GM23248 (cell line): ENCODE measurements around the gene MCEMP1. TPM values are rescaled to one million over a fixed set of nuclear protein-coding genes. Genes with fewer than 3 reads are reported as not detected.

Experiments
- DNase-seq: peaks from one replicate; pipeline ENCODE4 v3.0.0-alpha.2; 2015
- H2AFZ ChIP-seq: fragments of 200-600 bp; sonication (generic); 2 replicates; pipeline ENCODE4 v1.6.1; 2016; ENCODE audit warnings: antibody characterized with exemption
- H3F3A ChIP-seq: fragments of 200-600 bp; sonication (generic); 2 replicates; pipeline ENCODE4 v1.6.1; 2016; ENCODE audit warnings: mild to moderate bottlenecking, antibody characterized with exemption, mixed run types; ENCODE audit not compliant: insufficient read depth
- H3K27ac ChIP-seq: fragments of 200-600 bp; sonication (generic); 2 replicates; pipeline ENCODE4 v1.5.1; 2016; ENCODE audit warnings: mild to moderate bottlenecking
- H3K27me3 ChIP-seq: fragments of 200-600 bp; sonication (generic); replicated peaks from 2 replicates; pipeline ENCODE4 v1.6.1; 2016; ENCODE audit warnings: mild to moderate bottlenecking; ENCODE audit not compliant: insufficient read depth
- H3K36me3 ChIP-seq: fragments of 200-600 bp; sonication (generic); 2 replicates; pipeline ENCODE4 v1.6.1; 2016; ENCODE audit warnings: low read depth, mild to moderate bottlenecking
- H3K4me1 ChIP-seq: fragments of 200-600 bp; sonication (generic); 2 replicates; pipeline ENCODE4 v1.6.1; 2016; ENCODE audit warnings: mild to moderate bottlenecking; ENCODE audit not compliant: insufficient read depth
- H3K4me2 ChIP-seq: fragments of 200-600 bp; sonication (generic); one replicate; pipeline ENCODE4 v1.6.1; 2016; ENCODE audit warnings: mild to moderate bottlenecking; ENCODE audit not compliant: unreplicated experiment
- H3K4me3 ChIP-seq: fragments of 200-600 bp; sonication (generic); 2 replicates; pipeline ENCODE4 v1.5.1; 2016; ENCODE audit warnings: mild to moderate bottlenecking
- H3K79me2 ChIP-seq: fragments of 200-600 bp; sonication (generic); 2 replicates; pipeline ENCODE4 v1.6.1; 2016; ENCODE audit warnings: mild to moderate bottlenecking; ENCODE audit not compliant: insufficient read depth
- H3K9ac ChIP-seq: fragments of 200-600 bp; sonication (generic); 2 replicates; pipeline ENCODE4 v1.6.1; 2016; ENCODE audit warnings: mild to moderate bottlenecking
- H3K9me2 ChIP-seq: fragments of 200-600 bp; sonication (generic); 2 replicates; pipeline ENCODE4 v1.6.1; 2016; ENCODE audit warnings: mixed run types, mild to moderate bottlenecking, moderate library complexity; ENCODE audit not compliant: insufficient read depth
- H3K9me3 ChIP-seq: fragments of 200-600 bp; sonication (generic); one replicate; pipeline ENCODE4 v1.6.1; 2017; ENCODE audit warnings: low read depth
- H4K20me1 ChIP-seq: fragments of 200-600 bp; sonication (generic); 2 replicates; pipeline ENCODE4 v1.6.0; 2016; ENCODE audit not compliant: insufficient read depth
- EZH2 ChIP-seq: fragments of 200-600 bp; sonication (generic); IDR thresholded peaks from 2 replicates; pipeline ENCODE4 v1.6.1; 2018; ENCODE audit warnings: antibody characterized with exemption, mild to moderate bottlenecking; ENCODE audit not compliant: insufficient read depth, poor library complexity, severe bottlenecking
- EZH2phosphoT487 ChIP-seq: fragments of 200-600 bp; sonication (generic); IDR thresholded peaks from 2 replicates; pipeline ENCODE4 v1.6.1; 2018; ENCODE audit warnings: antibody characterized with exemption, moderate library complexity, mild to moderate bottlenecking, low read depth; ENCODE audit not compliant: insufficient read depth
- WGBS, 2 experiments: methylation state at CpG; one replicate each; pipeline ENCODE4 v1.1.6; 2015 to 2017; ENCODE audit warnings: low lambda C conversion rate in 2 of 2, low coverage in 1 of 2; ENCODE audit errors: missing lambda C conversion rate in 2 of 2; 5-methylcytosine and 5-hydroxymethylcytosine counted together
- in situ Hi-C: fragments of 300-500 bp; cut with MboI; formaldehyde crosslinking; loops from 2 replicates; pipeline ENCODE4 v1.15.0; 2020
- polyA plus RNA-seq: library from polyadenylated mRNA; unstranded; fragments of >200 nt; fragmentation: Nextera tagmentation; extraction: Ambion mirVana; gene quantifications from 2 replicates; pipeline ENCODE4 v1.2.1, GENCODE V29; 2016
- total RNA-seq: library from RNA; depleted of rRNA; stranded (reverse); fragments of >200 nt; shearing (Covaris generic); gene quantifications from 2 replicates; pipeline ENCODE4 v1.2.3, GENCODE V29; 2014

MCEMP1 gene
- total and polyA plus RNA-seq, 2 experiments from 2014 or later = not detected

DNA sequence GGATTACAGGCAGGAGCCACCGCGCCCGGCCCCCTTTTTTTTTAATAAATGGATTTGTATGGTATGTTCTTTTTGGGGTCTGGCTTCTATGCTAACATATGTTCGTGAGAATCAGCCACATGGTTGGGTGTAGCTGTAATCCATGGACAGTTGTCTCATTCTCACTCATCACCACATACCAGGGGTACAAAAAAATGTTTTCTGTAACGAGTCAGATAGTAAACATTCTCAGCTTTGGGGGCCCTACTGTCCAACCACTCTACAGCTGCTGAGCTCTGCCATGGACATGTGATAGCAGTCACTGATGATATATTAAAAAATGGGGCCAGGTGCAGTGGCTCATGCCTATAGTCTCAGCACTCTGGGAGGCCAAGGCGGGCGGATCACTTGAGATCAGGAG lies 13.2 kb upstream of the MCEMP1 start:
- WGBS, 2 experiments = 11 to 13% methylated on average over 7 of the region's 7 CpGs

DNA sequence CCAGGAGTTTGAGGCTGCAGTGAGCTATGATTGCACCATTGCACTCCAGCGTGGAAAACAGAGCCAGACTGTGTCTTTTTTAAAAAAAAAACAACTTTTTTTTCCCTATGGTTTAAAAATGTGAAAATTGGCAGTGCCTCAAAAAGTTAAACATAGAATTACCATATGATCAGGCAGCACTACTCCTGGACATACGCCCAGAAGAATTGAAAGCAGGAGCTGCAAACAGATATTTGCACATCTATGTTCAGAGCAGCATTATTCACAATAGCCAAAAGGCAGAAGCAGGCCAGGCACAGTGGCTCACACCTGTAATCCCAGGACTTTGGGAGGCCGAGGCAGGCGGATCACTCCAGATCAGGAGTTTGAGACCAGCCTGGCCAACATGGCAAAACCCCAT lies 11.8 kb upstream of the MCEMP1 start:
- H3K36me3 ChIP-seq = no peaks in the 10 kb centered on the region
- in situ Hi-C loops = no loop called here
- H3K79me2 ChIP-seq = no peaks in the 10 kb centered on the region
- H4K20me1 ChIP-seq = no peaks in the 10 kb centered on the region
- no peaks in the 10 kb centered on the region for H3K9me3 ChIP-seq
- H3K4me2 ChIP-seq = no peak overlapping the region
- no peak overlapping the region for H3K9ac ChIP-seq
- peaks cover 13% of the 10 kb centered on the region for H3K27me3 ChIP-seq
- no peaks in the 10 kb centered on the region for H3K9me2 ChIP-seq
- H2AFZ ChIP-seq = no peak overlapping the region
- H3K4me3 ChIP-seq = no peak overlapping the region
- no peak overlapping the region for H3K27ac ChIP-seq
- H3K4me1 ChIP-seq = no peaks in the 10 kb centered on the region
- 11 to 16% methylated on average over 4 of the region's 4 CpGs for WGBS, 2 experiments
- H3F3A ChIP-seq = no peaks in the 10 kb centered on the region
- peak; percentile 26 for DNase-seq
- no peak for TF ChIP-seq EZH2phosphoT487
- no peak for TF ChIP-seq EZH2

More for the DNA sequence above, 13.2 kb upstream of the MCEMP1 start:
- no peaks in the 10 kb centered on the region for H3K79me2 ChIP-seq
- H4K20me1 ChIP-seq = no peaks in the 10 kb centered on the region
- no peak overlapping the region for H3K9ac ChIP-seq
- DNase-seq = peak; percentile 9
- H3K4me2 ChIP-seq = no peak overlapping the region
- no peak overlapping the region for H2AFZ ChIP-seq
- no peaks in the 10 kb centered on the region for H3K4me1 ChIP-seq
- H3F3A ChIP-seq = no peaks in the 10 kb centered on the region
- no peak overlapping the region for H3K4me3 ChIP-seq
- no peaks in the 10 kb centered on the region for H3K9me2 ChIP-seq
- H3K27ac ChIP-seq = no peak overlapping the region
- H3K36me3 ChIP-seq = no peaks in the 10 kb centered on the region
- H3K9me3 ChIP-seq = no peaks in the 10 kb centered on the region
- no peak for TF ChIP-seq EZH2phosphoT487
- no peak for TF ChIP-seq EZH2
- in situ Hi-C loops = no loop called here
- peaks cover 21% of the 10 kb centered on the region for H3K27me3 ChIP-seq

DNA sequence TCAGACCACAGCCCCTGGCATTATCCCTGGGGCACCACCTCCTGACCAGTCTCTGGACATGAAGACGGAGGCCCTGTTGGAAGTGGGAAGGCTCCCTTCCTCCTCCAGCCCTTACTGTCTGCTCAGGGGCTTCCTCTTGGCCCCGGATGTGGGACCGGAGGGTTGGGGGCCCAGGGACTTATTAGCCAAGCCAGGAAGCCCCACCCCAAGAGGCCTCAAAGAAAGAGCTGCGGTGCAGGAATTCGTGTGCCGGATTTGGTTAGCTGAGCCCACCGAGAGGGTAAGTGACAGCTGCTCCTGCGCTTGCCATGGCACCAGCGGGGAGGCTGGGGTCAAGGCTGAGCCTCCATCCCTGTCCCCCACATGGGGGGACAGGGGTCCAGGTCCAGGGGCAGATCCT lies 8.0 kb upstream of the MCEMP1 start, which contains the start of gene RETN:
TSS of gene RETN (plus strand) at position 208 of the 400 bp plus-strand sequence. CDS start 278 bp downstream, outside the sequence.
- Histone ChIP-seq H3K9ac (no peak within 1 kb of the TSS), H4K20me1 (no peaks in the 10 kb centered on the region), H3K4me1 (no peaks in the 10 kb centered on the region), H3K9me3 (no peaks in the 10 kb centered on the region), H3K9me2 (no peaks in the 10 kb centered on the region), H3K4me3 (no peak within 1 kb of the TSS), H3K27me3 (peaks cover 6% of the 10 kb centered on the region), H3F3A (no peaks in the 10 kb centered on the region), H3K79me2 (no peaks in the 10 kb centered on the region), H3K27ac (no peak within 1 kb of the TSS), H3K4me2 (no peak within 1 kb of the TSS), H2AFZ (no peak within 1 kb of the TSS), H3K36me3 (no peaks in the 10 kb centered on the region)
- WGBS, 2 experiments = 58 to 59% methylated on average over 7 to 9 of the region's 9 CpGs
- in situ Hi-C loops = no loop called here
- TF ChIP-seq EZH2 = no peak
- TF ChIP-seq EZH2phosphoT487 = no peak
- DNase-seq = no peak

DNA sequence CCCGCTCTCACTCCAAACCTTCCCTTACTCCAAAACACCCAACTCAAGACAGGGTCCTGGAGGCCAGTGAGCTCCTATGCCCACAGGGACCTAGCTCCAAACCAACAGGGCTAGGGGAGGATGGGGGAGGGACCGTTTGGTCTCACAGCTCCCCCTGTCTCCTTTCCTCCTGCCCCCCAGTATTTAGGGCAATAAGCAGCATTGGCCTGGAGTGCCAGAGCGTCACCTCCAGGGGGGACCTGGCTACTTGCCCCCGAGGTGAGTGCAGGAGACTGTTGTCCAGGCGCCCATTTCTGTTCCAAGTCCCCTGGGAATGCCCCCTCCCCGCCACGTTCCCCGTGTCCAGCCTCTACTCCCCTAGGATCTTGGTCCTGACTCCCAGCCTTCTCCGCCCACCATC lies 7.2 kb upstream of the MCEMP1 start:
- TF ChIP-seq EZH2phosphoT487 (no peak), EZH2 (no peak)
- WGBS, 2 experiments = 32 to 44% methylated on average over 5 to 9 of the region's 9 CpGs
- Histone ChIP-seq H3K9ac (no peak overlapping the region), H3K4me2 (no peak overlapping the region), H3K4me3 (no peak overlapping the region), H3K27me3 (peaks cover 6% of the 10 kb centered on the region), H3K9me3 (no peaks in the 10 kb centered on the region), H3F3A (no peaks in the 10 kb centered on the region), H3K27ac (no peak overlapping the region), H4K20me1 (no peaks in the 10 kb centered on the region), H3K79me2 (no peaks in the 10 kb centered on the region), H3K9me2 (no peaks in the 10 kb centered on the region), H3K4me1 (no peaks in the 10 kb centered on the region), H2AFZ (no peak overlapping the region), H3K36me3 (no peaks in the 10 kb centered on the region)
- no peak for DNase-seq
- in situ Hi-C loops = loop anchor here (10.0 kb wide), 1 partner anchor 105 kb away; no protein-coding TSS in a partner anchor
